Measurements from ENCODE around the gene FOXB1.

GRCh38 chr15:59972241-59972640, 31.9 kb upstream of the FOXB1 start:
- TF ChIP-seq CTCF (IDR thresholded peaks at IDR 0.05) (no peak), POLR2AphosphoS5 (IDR thresholded peaks at IDR 0.05; ENCODE audit: low read depth, low read length) (no peak)

Measured in Panc1 (cell line).